IMR-90 (cell line): Measurements from ENCODE around the gene ANTXR2. TPM values are rescaled to one million over a fixed set of nuclear protein-coding genes. Genes with fewer than 3 reads are reported as not detected.

Experiments used
- ATAC-seq: fragments of 200-7000 bp; cut with Tn5 transposase; 2 replicates; pipeline ENCODE4 v1.9.1; 2020; ENCODE audit warnings: low read depth, mild to moderate bottlenecking, moderate library complexity
- BruUV-seq: library from RNA; stranded (reverse); fragments of 400-500 nt; replicated peaks from 2 replicates; lab custom pipeline; 2021; lab: Mats Ljungman, UMichigan
- CTCF ChIA-PET: fragments of 300-600 bp; formaldehyde crosslinking; extraction: SDS; loops from one replicate; lab custom pipeline; 2021; ENCODE audit warnings: antibody characterized with exemption; lab: Yijun Ruan, JAX
- POLR2A ChIA-PET: fragments of 300-600 bp; sonication (Branson Sonifier 250); formaldehyde crosslinking; loops from one replicate; lab custom pipeline; 2022; ENCODE audit warnings: antibody characterized with exemption; ENCODE audit not compliant: unreplicated experiment; lab: Charles Lee
- DNase-seq: peaks from one replicate; pipeline ENCODE4 v3.0.0; 2013
- H2AFZ ChIP-seq: replicated peaks from 2 replicates; pipeline ENCODE3; 2013; ENCODE audit warnings: low read length, mild to moderate bottlenecking; ENCODE audit not compliant: poor library complexity
- H2AK5ac ChIP-seq: 2 replicates; pipeline ENCODE4 v1.6.1; 2013; ENCODE audit warnings: low read depth, low read length, inconsistent platforms
- H2AK9ac ChIP-seq: replicated peaks from 2 replicates; pipeline ENCODE3; 2013; ENCODE audit warnings: mild to moderate bottlenecking, low read depth, low read length, moderate library complexity; ENCODE audit not compliant: poor library complexity
- H2BK120ac ChIP-seq: 2 replicates; pipeline ENCODE4 v1.6.1; 2013; ENCODE audit warnings: low read depth, low read length, inconsistent platforms
- H2BK15ac ChIP-seq: 3 replicates; pipeline ENCODE4 v1.6.1; 2013; ENCODE audit warnings: low read depth, low read length, inconsistent platforms
- H2BK20ac ChIP-seq: 2 replicates; pipeline ENCODE4 v1.6.1; 2013; ENCODE audit warnings: low read depth, mild to moderate bottlenecking, inconsistent platforms, low read length, moderate library complexity
- H2BK5ac ChIP-seq: 2 replicates; pipeline ENCODE4 v1.6.1; 2013; ENCODE audit warnings: mild to moderate bottlenecking, low read depth, low read length, inconsistent platforms; ENCODE audit not compliant: poor library complexity, severe bottlenecking
- H3K14ac ChIP-seq: replicated peaks from 2 replicates; pipeline ENCODE4 v1.6.1; 2013; ENCODE audit warnings: low read depth, low read length, inconsistent platforms
- H3K18ac ChIP-seq: 2 replicates; pipeline ENCODE4 v1.6.1; 2013; ENCODE audit warnings: low read depth, low read length, control low read depth
- H3K23ac ChIP-seq: 2 replicates; pipeline ENCODE4 v1.6.1; 2013; ENCODE audit warnings: low read depth, low read length, inconsistent platforms
- H3K27ac ChIP-seq: 2 replicates; pipeline ENCODE4 v1.5.1; 2013; ENCODE audit warnings: mild to moderate bottlenecking, control low read depth, low read length; ENCODE audit not compliant: insufficient read depth
- H3K27me3 ChIP-seq: 2 replicates; pipeline ENCODE4 v1.6.1; 2013; ENCODE audit warnings: low read length; ENCODE audit not compliant: control insufficient read depth, insufficient read depth
- H3K36me3 ChIP-seq: 2 replicates; pipeline ENCODE4 v1.6.1; 2013; ENCODE audit warnings: low read length, mixed read lengths; ENCODE audit not compliant: control insufficient read depth, insufficient read depth
- H3K4ac ChIP-seq: 2 replicates; pipeline ENCODE4 v1.6.1; 2013; ENCODE audit warnings: low read depth, low read length, inconsistent platforms
- H3K4me1 ChIP-seq: 2 replicates; pipeline ENCODE4 v1.6.1; 2013; ENCODE audit warnings: low read length, mixed read lengths; ENCODE audit not compliant: control insufficient read depth, insufficient read depth
- H3K4me2 ChIP-seq: 2 replicates; pipeline ENCODE4 v1.6.1; 2013; ENCODE audit warnings: low read depth, mild to moderate bottlenecking, control low read depth, low read length, moderate library complexity
- H3K4me3 ChIP-seq: 2 replicates; pipeline ENCODE4 v1.5.1; 2013; ENCODE audit warnings: low read depth, mild to moderate bottlenecking, control low read depth, low read length, moderate library complexity; ENCODE audit not compliant: insufficient read depth
- H3K56ac ChIP-seq: 2 replicates; pipeline ENCODE4 v1.6.1; 2013; ENCODE audit warnings: low read length, inconsistent platforms; ENCODE audit not compliant: insufficient read depth; ENCODE audit errors: extremely low read depth
- H3K79me1 ChIP-seq, 2 experiments: 2 replicates each; pipeline ENCODE4 v1.6.1; 2013; ENCODE audit warnings: low read length in 2 of 2, inconsistent platforms in 1 of 2, low read depth in 1 of 2
- H3K9ac ChIP-seq: 2 replicates; pipeline ENCODE4 v1.6.1; 2013; ENCODE audit warnings: low read depth, low read length, control low read depth
- H3K9me1 ChIP-seq: 2 replicates; pipeline ENCODE4 v1.6.1; 2013; ENCODE audit warnings: low read length, inconsistent platforms; ENCODE audit not compliant: insufficient read depth
- H3K9me3 ChIP-seq: 2 replicates; pipeline ENCODE4 v1.6.1; 2013; ENCODE audit warnings: low read length; ENCODE audit not compliant: control insufficient read depth, insufficient read depth
- H4K20me1 ChIP-seq: 2 replicates; pipeline ENCODE4 v1.6.1; 2013; ENCODE audit warnings: low read length, inconsistent platforms; ENCODE audit not compliant: insufficient read depth
- H4K5ac ChIP-seq: 2 replicates; pipeline ENCODE4 v1.6.1; 2013; ENCODE audit warnings: mild to moderate bottlenecking, low read depth, low read length, control low read depth
- H4K8ac ChIP-seq, 2 experiments: 2 replicates each; pipeline ENCODE4 v1.6.1; 2013; ENCODE audit warnings: low read depth in 2 of 2, low read length in 2 of 2, control low read depth in 1 of 2, inconsistent platforms in 1 of 2
- H4K91ac ChIP-seq: 2 replicates; pipeline ENCODE4 v1.6.1; 2013; ENCODE audit warnings: low read depth, low read length, inconsistent platforms; ENCODE audit not compliant: insufficient read depth
- MAZ ChIP-seq: IDR thresholded peaks from 2 replicates; pipeline ENCODE4 v1.6.1; 2012; ENCODE audit warnings: low read depth, mild to moderate bottlenecking, low read length, improper control_type of control experiment, moderate library complexity, borderline replicate concordance
- WGBS, 2 experiments: methylation state at CpG; one replicate each; pipeline versions ENCODE4 v1.1.5 to v1.1.7; 2013; ENCODE audit warnings: missing lambda C conversion rate in 2 of 2; ENCODE audit not compliant: insufficient read length in 1 of 2; ENCODE audit errors: extremely low coverage in 2 of 2; 5-methylcytosine and 5-hydroxymethylcytosine counted together
- dilution Hi-C: fragments of 300-500 bp; cut with HindIII; formaldehyde crosslinking; loops from one replicate; pipeline ENCODE4 v1.14.3; 2018; ENCODE audit warnings: low sequenced_read_pairs; ENCODE audit not compliant: unreplicated experiment
- in situ Hi-C: fragments of 300-500 bp; cut with MboI; formaldehyde crosslinking; loops from 3 replicates; pipeline ENCODE4 v1.14.3; 2019; ENCODE audit warnings: low sequenced_read_pairs, inconsistent platforms, mixed read lengths
- intact Hi-C: fragments of 100-400 bp; cut with micrococcal nuclease; formaldehyde crosslinking; loops from 2 replicates; pipeline ENCODE4 v1.10.0; 2022
- polyA plus RNA-seq, 3 experiments: library from polyadenylated mRNA; depleted of rRNA; stranded (reverse); fragments of >200 nt; gene quantifications; 2 replicates each; pipeline ENCODE4 v1.2.3, GENCODE V29; 2012; ENCODE audit warnings: low replicate concordance in 1 of 3
- total RNA-seq: library from RNA; depleted of rRNA; stranded (reverse); fragments of >200 nt; gene quantifications from 2 replicates; pipeline ENCODE4 v1.2.3, GENCODE V29; 2012

The ANTXR2 gene
- total and polyA plus RNA-seq, 2 of the 4 experiments (the other 2 are of a cell fraction) = 46.8 to 88.5 TPM

- in situ Hi-C loops = no loop called here
- WGBS, 2 experiments = no CpG with 5 or more reads among the region's 1 CpG
- intact Hi-C loops = no loop called here
These were observed 19.8 kb upstream of the ANTXR2 start for GRCh38 chr4:80092847-80093246.

More at GRCh38 chr4:80092847-80093246, 19.8 kb upstream of the ANTXR2 start:
- no peak overlapping the region for H3K27ac ChIP-seq
- H3K27me3 ChIP-seq = no peaks in the 10 kb centered on the region
- ATAC-seq (no peak), DNase-seq (no peak)
- no peak overlapping the region for H2AK9ac ChIP-seq
- H4K5ac ChIP-seq = no peak overlapping the region
- H3K36me3 ChIP-seq = no peaks in the 10 kb centered on the region
- no peaks in the 10 kb centered on the region for H4K20me1 ChIP-seq
- BruUV-seq = no TSS peak
- H2BK120ac ChIP-seq = no peak overlapping the region
- H4K91ac ChIP-seq = no peak overlapping the region
- no peaks in the 10 kb centered on the region for H3K9me3 ChIP-seq
- H3K9me1 ChIP-seq = no peaks in the 10 kb centered on the region; the same call in 1 of the 2 replicates
- ChIA-PET CTCF (no interaction called here), POLR2A (no interaction called here)
- no peak overlapping the region for H3K4me3 ChIP-seq
- no peaks in the 10 kb centered on the region for H3K79me1 ChIP-seq
- no peak overlapping the region for H3K23ac ChIP-seq
- no peak overlapping the region for H4K8ac ChIP-seq
- no peak overlapping the region for H2BK20ac ChIP-seq
- dilution Hi-C loops = no loop called here
- no peak overlapping the region for H3K14ac ChIP-seq
- H3K9ac ChIP-seq = no peak overlapping the region
- H2AFZ ChIP-seq = no peak overlapping the region
- no peak overlapping the region for H2BK15ac ChIP-seq
- peaks cover 2% of the 10 kb centered on the region; the same call in 1 of the 2 replicates for H3K4me1 ChIP-seq
- no peak overlapping the region for H2BK5ac ChIP-seq
- no peak overlapping the region for H3K4ac ChIP-seq
- H3K56ac ChIP-seq = no peak overlapping the region
- H3K4me2 ChIP-seq = no peak overlapping the region
- H3K18ac ChIP-seq = no peak overlapping the region
- H2AK5ac ChIP-seq = no peak overlapping the region
- no peak for TF ChIP-seq MAZ
